Testis (tissue), 2 donors: Measurements from ENCODE around the gene TAC4.

Experiments used
- CTCF ChIP-seq, 3 experiments: fragments of 450-650 bp in 2 of 3; fragments of 200-600 bp in 1 of 3; sonication (generic) in 1 of 3; IDR thresholded peaks; one replicate each; pipeline ENCODE4 v1.5.1; 2016 to 2019; ENCODE audit warnings: antibody characterized with exemption in 3 of 3, mild to moderate bottlenecking in 2 of 3, moderate library complexity in 1 of 3
- POLR2A ChIP-seq: fragments of 450-650 bp; IDR thresholded peaks from one replicate; pipeline ENCODE4 v1.6.1; 2017; ENCODE audit warnings: antibody characterized with exemption, mild to moderate bottlenecking, moderate library complexity

GRCh38 chr17:49815761-49816281 is 32.0 kb downstream of the TAC4 start:
- TF ChIP-seq CTCF (IDR thresholded peaks at IDR 0.05): no peak
- no peak for TF ChIP-seq POLR2A
